Right ventricle myocardium superior (tissue), 1 donor: ENCODE measurements around the gene TSC22D1. TPM values are rescaled to one million over a fixed set of nuclear protein-coding genes. Genes with fewer than 3 reads are reported as not detected.
"Not testable (repeated sequence)": the region's sequence is repeated elsewhere in the genome, so short reads cannot be mapped to it uniquely, and the experiment has no call there.

Experiments
- ATAC-seq: fragments of 200-7000 bp; cut with Tn5 transposase; one replicate; pipeline ENCODE4 v1.9.1; 2020; ENCODE audit warnings: mild to moderate bottlenecking; ENCODE audit not compliant: poor library complexity
- DNase-seq: peaks from one replicate; pipeline ENCODE4 v3.0.0-alpha.2; 2020
- intact Hi-C: fragments of 100-400 bp; cut with DNase I; formaldehyde crosslinking; loops from one replicate; pipeline ENCODE4 v1.11.2; 2022
- total RNA-seq: library from RNA; stranded (reverse); fragmentation: NEBNext Ultra II Directional; extraction: Animal tissue kit (Norgen Biotek cat#: 25700); gene quantifications from one replicate; pipeline ENCODE4 v1.2.1, GENCODE V29; 2021
- donor health status: DM: no; HTN: yes; CAD: no; lungs with severe emphysema.

TSC22D1 gene
- total RNA-seq, 1 donor from 2014 or later: 223 TPM

- ATAC-seq (no peak), DNase-seq (no peak)
- intact Hi-C loops: no loop called here
These were observed 107.3 kb downstream of the TSC22D1 start for GRCh38 chr13:44468874-44469273.

- ATAC-seq (no peak), DNase-seq (no peak)
- intact Hi-C loops: no loop called here
These were observed 110.8 kb downstream of the TSC22D1 start for GRCh38 chr13:44465318-44465717.

DNA sequence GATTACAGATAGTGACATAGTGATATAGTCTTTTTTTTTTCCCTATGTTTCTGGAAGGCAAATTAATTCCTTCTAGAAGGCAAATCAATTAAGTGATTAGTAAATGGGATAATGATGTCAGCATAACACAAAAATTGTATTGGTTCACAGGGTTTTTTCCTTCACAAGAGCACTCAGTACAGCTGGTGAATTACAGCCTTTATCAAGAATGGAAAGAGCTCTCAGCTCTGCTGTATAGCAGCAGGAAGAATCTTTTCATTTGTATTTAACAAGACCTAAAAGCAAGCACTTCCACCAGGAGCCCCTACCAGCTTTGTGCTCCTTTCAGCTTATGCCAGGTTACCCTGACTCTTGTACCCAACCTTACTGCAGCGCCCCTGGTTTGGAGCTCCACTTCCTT is 111.7 kb downstream of the TSC22D1 start:
- DNase-seq: no peak
- intact Hi-C loops: no loop called here
- ATAC-seq: no peak

- DNase-seq (no peak), ATAC-seq (no peak)
- intact Hi-C loops: no loop called here
These were observed 112.4 kb downstream of the TSC22D1 start for GRCh38 chr13:44463759-44464158.

DNA sequence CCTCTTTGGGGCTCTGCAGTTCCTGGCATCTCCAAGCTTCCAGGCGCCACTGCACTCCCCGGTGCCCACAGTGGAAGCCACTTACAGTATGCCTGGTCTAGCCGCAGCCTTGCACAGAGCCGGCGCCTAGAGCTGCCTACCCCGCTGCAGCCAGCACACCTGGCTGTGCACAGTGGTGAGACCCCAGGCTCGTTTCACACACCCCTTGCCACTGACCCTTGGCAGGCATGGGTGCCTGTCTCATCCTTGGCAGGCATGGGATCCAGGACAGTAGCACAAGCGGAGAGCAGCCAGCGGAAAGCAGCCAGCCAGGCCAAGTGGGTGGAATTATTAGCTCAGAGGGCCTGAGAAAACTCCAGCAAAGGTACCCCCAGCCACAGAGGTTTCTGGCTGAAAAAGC is 116.5 kb downstream of the TSC22D1 start:
- no peak for ATAC-seq
- intact Hi-C loops: no loop called here
- no peak for DNase-seq

DNA sequence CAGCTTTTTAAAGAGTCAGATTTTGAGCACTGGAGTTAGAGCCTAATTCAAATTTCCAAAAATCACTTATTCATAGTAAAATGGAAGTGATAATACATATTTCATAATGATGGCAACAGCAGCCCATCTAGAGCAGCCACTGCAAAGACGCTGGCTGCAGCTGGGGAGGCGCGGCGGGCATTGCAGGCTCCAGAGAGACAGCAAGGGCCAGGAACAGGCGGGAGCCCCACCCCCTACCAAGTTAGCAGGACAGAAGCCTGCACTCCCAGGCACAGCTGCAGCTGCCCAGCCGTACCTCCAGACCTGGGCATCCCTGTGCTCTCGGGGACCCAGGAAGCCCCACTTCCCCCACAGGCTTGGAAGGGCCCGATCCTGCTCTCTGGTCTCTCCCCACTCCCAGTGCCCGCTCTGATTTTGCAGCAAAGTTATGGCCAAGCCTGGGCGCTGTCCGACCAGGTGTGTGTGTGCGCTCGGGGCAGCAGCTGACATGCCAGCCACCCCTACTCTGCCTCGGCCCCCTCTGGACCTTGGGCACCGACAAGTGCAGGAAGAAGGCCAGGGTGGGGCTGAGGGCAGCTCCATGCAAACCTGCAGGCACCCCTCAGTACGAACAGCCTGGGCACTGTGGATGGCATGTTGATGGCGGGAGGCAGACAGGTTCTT is 117.7 kb downstream of the TSC22D1 start:
- ATAC-seq: no peak
- intact Hi-C loops: no loop called here
- no peak for DNase-seq

- DNase-seq, ATAC-seq, intact Hi-C loops: not testable (repeated sequence)
These were observed 119.9 kb downstream of the TSC22D1 start for GRCh38 chr13:44456212-44456611.

DNA sequence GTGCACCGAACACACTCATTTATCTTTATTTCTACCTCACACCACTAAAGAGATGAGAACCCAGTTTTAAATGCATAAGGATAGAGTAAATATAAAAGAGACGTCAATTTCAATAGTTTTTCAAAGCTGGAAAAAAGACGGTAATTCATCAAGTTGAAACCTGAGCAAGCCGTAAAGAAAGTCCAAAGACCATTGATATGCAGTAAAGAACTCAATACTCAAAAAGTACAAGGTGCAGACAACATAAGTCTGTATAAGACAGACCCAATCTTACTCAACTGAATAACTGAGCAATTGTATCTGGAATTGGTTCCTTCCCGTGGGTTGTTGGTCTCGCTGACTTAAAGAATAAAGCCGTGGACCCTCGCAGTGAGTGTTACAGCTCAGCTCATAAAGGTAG is 120.4 kb downstream of the TSC22D1 start:
- no peak for DNase-seq
- no peak for ATAC-seq
- intact Hi-C loops: no loop called here

DNA sequence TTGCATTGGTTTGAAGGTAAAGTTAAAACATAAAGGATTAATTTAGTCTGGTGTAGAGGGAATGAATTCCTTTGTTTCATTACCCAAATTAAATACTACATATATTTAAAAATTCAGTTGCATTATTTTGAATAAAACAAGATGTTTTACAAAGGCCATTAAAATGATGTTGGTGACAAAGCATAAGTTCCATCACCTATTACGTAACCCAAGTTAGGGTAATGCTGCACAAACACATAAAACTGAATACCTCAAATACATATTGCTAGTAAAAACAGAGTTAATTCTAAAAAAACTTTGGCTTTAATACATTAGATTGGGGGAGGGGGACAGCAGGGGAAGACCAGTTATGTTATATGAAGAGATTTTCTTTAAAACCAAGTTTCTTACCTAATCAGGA is 122.2 kb downstream of the TSC22D1 start:
- intact Hi-C loops: no loop called here
- no peak for DNase-seq
- ATAC-seq: no peak

DNA sequence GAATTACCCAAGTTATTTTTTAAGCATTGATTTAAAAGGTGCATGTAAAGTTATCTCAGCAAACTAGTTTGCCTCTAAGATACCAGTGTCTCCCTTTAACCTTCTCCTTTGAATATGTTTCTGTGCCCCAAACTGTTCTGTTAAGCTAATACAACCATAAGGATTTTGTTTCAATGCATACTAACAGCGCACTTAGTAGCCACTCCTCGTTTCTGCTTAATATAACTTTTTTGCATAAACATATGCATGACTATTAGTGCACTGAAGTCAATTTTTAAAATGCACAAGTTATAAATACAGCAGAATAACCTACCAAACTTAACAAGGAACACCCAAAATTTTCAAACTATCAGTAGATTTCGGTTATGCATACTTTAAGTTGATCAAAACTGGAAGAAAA is 123.1 kb downstream of the TSC22D1 start:
- intact Hi-C loops: no loop called here
- no peak for DNase-seq
- no peak for ATAC-seq

GRCh38 chr13:44452418-44452817 is 123.7 kb downstream of the TSC22D1 start:
- intact Hi-C loops: no loop called here
- DNase-seq (no peak), ATAC-seq (no peak)

- DNase-seq: no peak
- no peak for ATAC-seq
- intact Hi-C loops: no loop called here
These were observed 124.5 kb downstream of the TSC22D1 start for GRCh38 chr13:44451651-44452050.

DNA sequence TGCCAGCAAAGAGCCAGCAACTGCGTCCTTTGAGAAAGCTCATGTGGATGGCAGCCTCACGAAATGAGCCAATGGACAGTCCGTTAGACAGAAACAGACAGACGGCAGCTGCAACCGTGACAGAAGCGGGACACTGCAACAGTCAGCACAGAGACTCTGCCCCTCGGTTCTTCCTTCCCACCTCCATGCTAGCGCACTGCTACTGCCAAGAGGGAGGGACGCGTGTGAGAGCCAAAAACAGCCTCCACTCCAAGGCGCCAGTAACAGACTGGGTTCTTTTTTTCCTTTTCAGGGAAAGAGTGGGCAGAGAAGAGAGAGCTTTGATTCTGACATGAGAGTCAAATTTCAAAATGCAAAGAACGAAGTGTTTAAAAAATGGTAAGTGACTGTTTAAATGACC is 125.0 kb downstream of the TSC22D1 start:
- DNase-seq (no peak), ATAC-seq (no peak)
- intact Hi-C loops: no loop called here

- ATAC-seq (no peak), DNase-seq (no peak)
- intact Hi-C loops: loop anchor here (5.0 kb wide), 1 partner anchor 553 kb away; no protein-coding TSS in a partner anchor
These were observed 125.9 kb downstream of the TSC22D1 start for GRCh38 chr13:44449999-44450821.

DNA sequence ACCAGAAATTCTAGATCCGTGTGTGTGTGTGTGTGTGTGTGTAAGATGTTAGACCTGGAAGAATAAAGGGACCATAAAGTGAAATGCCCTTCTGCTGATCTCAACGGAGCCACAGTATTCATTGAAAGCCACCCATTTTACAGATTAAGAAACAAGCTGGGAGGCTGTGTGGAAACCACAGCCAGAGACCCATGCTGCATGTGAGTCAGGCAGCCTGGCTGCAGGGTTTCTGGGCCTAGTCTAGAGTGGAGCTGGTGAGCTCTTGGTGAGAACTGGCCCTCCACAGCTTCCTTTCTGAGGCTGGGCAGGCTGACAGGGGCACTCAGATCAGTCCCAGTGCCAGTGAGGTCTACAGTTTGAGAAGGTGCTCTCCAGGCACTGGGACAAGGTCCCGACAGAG is 127.3 kb downstream of the TSC22D1 start:
- intact Hi-C loops: loop anchor here (5.0 kb wide), 1 partner anchor 552 kb away; no protein-coding TSS in a partner anchor
- ATAC-seq (no peak), DNase-seq (no peak)

GRCh38 chr13:44448373-44448772 is 127.8 kb downstream of the TSC22D1 start:
- intact Hi-C loops: loop anchor here (5.0 kb wide), 1 partner anchor 551 kb away; no protein-coding TSS in a partner anchor
- no peak for ATAC-seq
- DNase-seq: no peak

GRCh38 chr13:44447783-44448321 is 128.3 kb downstream of the TSC22D1 start:
- intact Hi-C loops: loop anchor here (5.0 kb wide), 1 partner anchor 551 kb away; no protein-coding TSS in a partner anchor
- ATAC-seq (no peak), DNase-seq (no peak)

DNA sequence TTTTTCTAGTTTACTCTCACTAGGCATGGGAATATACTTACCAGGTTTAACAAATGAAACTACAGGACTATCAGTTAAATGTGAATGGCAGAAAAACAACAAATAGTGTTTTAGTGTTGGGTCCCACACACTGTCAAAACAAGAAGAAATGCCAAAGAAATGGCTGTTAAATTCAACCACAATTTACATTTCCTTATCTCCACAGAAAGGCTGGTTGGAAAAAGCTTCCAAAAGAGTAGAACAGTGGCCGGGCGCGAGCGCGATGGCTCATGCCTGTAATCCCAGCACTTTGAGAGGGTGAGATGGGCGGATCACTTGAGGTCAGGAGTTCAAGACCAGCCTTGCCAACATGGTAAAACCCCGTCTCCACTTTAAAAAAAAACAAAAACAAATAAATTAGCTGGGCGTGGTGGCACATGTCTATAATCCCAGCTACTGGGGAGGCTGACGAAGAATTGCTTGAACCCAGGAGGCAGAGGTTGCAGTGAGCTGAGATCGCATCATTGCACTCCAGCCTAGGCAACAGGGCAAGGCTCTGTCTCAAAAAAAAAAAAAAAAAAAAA is 136.0 kb downstream of the TSC22D1 start:
- intact Hi-C loops: no loop called here
- ATAC-seq: no peak

GRCh38 chr13:44439452-44440024 is 136.6 kb downstream of the TSC22D1 start:
- DNase-seq: no peak
- no peak for ATAC-seq
- intact Hi-C loops: loop anchor here (5.0 to 10.0 kb wide), 4 partner anchors 137 to 387 kb away; no protein-coding TSS in a partner anchor

More for the DNA sequence above, 136.0 kb downstream of the TSC22D1 start:
- DNase-seq: no peak
